HS-27A (cell line): Measurements from ENCODE around the gene MYO18A.
"Not testable (repeated sequence)": the region's sequence is repeated elsewhere in the genome, so short reads cannot be mapped to it uniquely, and the experiment has no call there.

Experiments used
- DNase-seq: peaks from one replicate; pipeline ENCODE4 v3.0.0-alpha.2; 2012; ENCODE audit warnings: low read depth, missing footprints

Gene MYO18A

DNA sequence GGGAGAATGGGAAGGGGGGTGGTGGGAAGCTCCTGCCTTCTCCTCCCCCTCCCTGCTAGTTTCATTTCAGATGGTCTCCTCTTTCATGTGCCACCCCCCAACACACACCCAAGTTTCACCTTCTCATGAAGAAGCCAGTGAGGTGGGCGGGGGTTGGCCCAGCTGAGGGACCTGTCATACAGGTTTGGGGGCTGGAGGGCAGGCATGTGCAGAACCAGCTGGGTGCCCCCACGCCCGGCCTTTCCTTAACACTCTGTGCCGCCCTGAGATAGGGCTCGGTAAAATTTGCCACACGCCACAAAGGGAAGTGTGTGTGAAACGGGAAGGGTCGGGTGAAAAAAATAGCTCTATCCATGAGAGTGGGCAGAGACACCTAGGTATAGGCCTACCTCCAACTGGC, 79.9 kb downstream of the MYO18A start:
- DNase-seq, result no peak

GRCh38 chr17:29099527-29099926, 80.7 kb downstream of the MYO18A start:
- no peak for DNase-seq

DNA sequence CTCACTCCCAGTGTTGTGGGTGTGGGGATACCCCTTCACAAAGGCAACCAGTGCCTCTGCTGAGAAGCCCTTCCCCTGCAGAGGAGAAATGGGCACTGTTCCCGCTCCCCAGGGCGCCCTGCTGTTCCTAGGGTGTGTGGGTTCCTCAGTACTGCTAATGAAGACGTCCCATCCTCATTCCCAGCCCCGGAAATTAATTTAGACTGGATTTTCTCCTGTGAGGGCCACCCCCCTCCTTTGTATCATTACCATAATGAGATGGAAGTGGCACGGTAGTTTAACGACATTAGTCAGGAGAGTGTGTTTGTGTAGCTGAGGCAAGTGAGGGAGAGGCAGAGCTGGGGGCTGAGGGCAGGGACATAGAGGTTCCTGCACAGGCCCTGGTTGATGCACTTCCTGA, 84.1 kb downstream of the MYO18A start:
- DNase-seq, result no peak

DNA sequence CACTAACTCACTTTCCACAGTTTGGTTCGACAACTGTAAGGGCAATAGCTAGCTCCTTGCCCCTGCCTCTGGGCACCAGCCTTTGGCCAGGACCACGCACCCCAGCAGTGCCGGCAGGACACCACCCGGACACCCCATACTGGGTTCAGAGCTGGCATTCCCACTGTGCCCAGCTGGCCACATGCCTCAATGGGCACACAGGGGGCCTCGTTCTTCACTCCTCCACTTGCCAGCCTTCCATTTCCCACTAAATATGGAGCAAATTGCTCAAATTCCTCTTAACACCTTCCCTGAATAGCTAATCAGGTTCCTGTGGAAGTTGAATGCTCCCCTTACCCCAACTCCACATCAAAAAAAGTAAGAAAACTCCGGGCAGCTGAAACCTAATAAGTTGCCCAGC, 84.8 kb downstream of the MYO18A start:
- no peak for DNase-seq

GRCh38 chr17:29094101-29094708, 86.0 kb downstream of the MYO18A start:
- DNase-seq, result no peak

GRCh38 chr17:29093090-29093871, 86.9 kb downstream of the MYO18A start:
- DNase-seq, result no peak

- no peak for DNase-seq
These were observed 88.5 kb downstream of the MYO18A start for GRCh38 chr17:29091606-29092289.

- no peak for DNase-seq
These were observed 89.2 kb downstream of the MYO18A start for GRCh38 chr17:29090750-29091605.

DNA sequence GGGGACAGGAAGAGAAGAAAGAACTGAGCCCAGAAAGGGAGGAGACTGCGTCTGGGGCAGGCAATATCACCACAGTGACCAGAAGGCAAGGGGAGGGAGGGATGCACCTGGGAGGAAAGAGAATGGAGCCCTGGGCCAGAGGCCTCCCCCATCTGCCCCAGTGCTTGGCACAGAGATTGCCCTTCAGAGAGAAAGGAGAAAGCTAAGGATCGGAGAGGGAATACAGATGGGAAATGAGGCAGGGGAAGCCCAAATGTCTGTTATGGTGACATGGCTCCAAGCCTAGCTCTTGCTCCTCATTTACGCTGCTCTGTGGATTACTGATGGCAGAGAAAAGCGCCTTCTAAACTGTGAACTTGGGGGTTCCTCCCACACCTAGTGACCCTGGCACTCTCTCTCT, 90.1 kb downstream of the MYO18A start:
- no peak for DNase-seq

GRCh38 chr17:29089601-29090044, 90.6 kb downstream of the MYO18A start:
- DNase-seq, result no peak

DNA sequence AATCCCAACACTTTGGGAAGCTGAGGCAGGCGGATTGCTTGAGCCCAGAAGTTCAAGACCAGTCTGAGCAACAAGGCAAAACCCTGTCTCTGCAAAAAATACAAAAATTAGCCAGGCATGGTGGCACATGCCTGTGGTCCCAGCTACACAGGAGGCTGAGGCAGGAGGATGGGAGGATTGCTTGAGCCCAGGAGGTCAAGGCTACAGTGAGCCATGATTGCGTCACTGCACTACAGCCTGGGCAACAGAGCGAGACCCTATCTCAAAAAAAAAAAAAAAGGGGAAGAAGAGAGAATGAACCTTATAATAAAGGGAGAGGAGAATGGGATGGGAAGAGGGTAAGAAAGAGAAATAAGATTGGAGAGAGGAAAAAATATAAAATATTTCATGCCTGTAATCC, 91.4 kb downstream of the MYO18A start:
- DNase-seq, result not testable (repeated sequence)

GRCh38 chr17:29086628-29087332, 93.4 kb downstream of the MYO18A start:
- DNase-seq, result no peak

- no peak for DNase-seq
These were observed 95.0 kb downstream of the MYO18A start for GRCh38 chr17:29085223-29085622.

DNA sequence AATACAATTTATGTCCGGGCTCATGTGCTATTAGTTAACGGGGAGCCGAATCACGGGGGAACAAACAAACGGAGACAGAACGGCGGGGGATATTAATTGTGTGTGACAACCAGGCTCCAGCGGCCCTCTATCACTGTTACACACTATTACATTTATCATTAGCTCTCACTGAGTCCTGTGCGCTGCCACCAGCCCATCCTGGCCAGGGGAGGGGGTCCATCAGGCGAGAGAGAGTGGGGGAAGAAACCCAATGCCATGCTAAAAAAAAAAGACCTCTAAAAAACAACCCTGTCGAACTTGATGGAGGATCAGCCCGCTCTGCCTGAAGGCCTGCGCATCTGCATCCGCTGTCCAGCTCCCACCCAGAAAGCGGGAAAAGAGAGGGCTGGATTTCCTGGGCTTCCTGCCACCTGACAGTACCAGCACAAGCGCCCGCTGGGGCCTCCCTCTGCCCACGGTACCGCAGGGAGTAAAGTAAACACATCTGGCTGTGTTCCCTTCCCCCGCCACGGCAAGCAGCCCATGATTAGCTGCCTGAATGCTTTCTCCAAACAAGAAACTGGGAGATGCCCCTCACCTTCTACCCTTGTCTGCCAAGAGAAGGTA, 95.6 kb downstream of the MYO18A start:
- no peak for DNase-seq

DNA sequence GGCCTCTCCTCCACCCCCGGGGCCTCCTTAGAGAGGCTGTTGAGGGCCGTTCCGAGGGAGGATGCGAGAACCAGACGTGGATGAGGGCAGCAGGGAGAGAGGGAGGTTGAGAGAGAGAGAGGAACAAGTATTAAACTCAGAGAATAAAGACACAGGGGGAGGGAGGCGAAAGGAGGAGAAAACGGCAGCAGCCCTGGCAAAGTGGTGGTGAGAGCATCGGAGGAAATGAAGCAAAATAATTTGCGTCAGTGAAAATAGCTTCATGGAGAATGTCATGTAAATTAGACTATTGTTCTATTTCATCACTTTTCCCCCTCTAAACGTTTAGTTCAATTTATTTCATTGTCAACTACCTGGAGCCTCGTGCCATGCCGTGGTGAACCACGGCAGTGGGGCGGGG, 99.2 kb downstream of the MYO18A start:
- no peak for DNase-seq

DNA sequence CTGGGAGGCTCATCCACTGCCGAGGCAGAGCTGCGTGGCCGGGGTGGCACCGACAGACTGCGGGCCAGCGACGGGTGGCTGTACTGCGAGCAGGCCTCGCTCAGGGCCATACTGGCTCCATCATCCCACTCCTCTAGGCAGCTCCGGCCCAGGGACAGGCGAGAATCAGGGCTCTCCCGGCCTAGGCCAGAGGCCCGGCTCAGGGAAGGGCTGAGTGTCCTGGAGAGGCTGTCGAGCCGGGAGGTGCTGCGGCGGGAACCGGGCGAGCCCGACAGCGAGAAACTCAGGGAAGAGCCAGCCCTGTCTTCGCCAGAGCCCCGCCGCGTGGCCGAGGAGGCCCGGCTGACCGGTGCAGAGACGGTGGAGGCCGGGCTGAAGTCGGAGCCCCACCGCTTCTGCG, 99.9 kb downstream of the MYO18A start:
- no peak for DNase-seq

DNA sequence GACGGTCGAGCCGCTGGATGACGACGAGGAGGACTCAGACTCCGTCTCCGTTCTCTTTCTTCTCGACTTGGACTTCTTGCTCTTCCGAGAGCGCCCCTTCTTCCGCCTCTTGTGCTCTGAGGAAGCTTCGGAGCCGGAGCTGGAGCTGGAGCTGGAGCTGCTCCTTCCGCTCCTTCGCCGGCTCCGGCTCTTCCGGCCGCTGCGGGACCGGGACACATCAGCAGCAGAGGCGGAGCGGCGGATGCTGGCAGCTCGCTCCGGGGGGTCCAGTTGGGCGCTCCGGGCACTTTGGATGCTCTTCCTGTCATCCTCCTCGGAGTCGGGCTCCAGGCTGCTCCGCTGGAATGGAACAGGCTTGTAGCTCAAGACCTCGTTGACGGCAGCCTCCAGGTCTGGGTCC, 100.3 kb downstream of the MYO18A start:
- no peak for DNase-seq

DNA sequence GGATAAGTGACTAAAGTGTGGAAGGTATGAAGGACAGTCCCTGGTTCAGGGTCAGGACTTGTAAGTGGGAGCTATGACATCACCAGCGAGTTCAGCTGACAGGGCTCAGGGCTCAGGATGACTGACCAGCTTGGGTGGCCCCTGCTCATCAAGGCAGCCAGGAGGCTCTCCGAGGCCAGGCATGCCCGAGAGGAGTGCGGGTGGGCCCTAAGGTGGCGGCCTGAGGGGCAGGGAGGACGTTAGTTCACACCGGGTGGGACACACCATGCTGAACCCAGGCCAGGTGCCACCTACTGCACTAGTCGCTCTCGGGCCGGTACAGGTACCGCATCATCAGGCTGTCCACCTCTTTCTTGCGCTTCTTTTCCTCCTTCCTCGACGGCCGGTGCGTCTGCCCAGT, 100.8 kb downstream of the MYO18A start:
- DNase-seq, result no peak

- peak; percentile 1 for DNase-seq
These were observed 101.8 kb downstream of the MYO18A start for GRCh38 chr17:29078183-29079045.

DNA sequence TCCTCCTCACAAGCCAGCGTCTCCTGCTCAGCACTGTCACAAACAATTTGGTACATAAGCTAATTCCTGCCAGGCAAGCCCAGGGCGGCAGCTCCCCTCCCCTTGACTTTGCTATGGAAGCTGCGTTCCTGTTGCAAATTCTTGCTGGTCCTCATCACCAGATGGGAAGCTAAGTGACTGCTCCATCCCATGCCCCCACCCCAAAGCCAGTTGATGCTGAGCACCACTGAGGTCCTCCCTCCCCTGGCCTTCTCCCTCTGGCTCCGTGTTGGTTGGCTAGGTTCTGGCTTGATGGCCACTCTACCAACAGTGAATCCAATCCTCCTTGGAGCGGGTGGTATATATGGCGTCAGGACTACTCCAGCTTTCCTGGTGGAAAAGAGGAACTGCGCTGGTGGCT, 102.9 kb downstream of the MYO18A start:
- DNase-seq, result no peak
